GM10248 (cell line): ENCODE data around the gene ABCD4.

Experiments
- CTCF ChIA-PET: fragments of 300-600 bp; sonication (Branson Sonifier 250); formaldehyde crosslinking; extraction: SDS; loops from one replicate; lab custom pipeline; 2021; ENCODE audit warnings: antibody characterized with exemption; lab: Yijun Ruan, JAX
- POLR2A ChIA-PET: fragments of 350-650 bp; sonication (Branson Sonifier 250); formaldehyde crosslinking; extraction: SDS; loops from one replicate; lab custom pipeline; 2020; ENCODE audit warnings: antibody characterized with exemption; lab: Yijun Ruan, JAX
- DNase-seq: peaks from one replicate; pipeline ENCODE4 v3.0.0; 2012; ENCODE audit errors: extremely low spot score
- TF ChIP-seq, protein P1 (sequence below): IDR thresholded peaks from 2 replicates; pipeline ENCODE4 v1.5.1; 2012; ENCODE audit warnings: mild to moderate bottlenecking, low read depth; ENCODE audit errors: extremely low read depth, missing control alignments, control extremely low read depth

Gene ABCD4

DNA sequence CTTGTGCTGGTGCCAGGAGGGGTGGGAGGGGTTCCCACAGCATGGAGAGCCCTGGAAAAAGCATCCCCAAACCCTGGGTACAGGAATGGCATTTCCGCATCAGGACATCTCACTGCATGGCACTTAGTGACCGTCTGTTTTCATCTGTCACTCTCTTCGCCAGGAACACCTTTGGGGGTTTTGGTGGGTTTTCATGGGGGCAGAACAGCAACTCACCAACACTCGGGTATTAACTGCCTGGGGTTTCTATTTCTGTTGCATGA lies 60.0 kb downstream of the ABCD4 start:
- ChIA-PET POLR2A (no interaction called here), CTCF (interaction anchor here (2.1 kb wide), 1 partner anchor 9 kb away, joined by 9 read pairs; no protein-coding TSS in a partner anchor)
- no peak for DNase-seq
- TF ChIP-seq, protein P1, sequence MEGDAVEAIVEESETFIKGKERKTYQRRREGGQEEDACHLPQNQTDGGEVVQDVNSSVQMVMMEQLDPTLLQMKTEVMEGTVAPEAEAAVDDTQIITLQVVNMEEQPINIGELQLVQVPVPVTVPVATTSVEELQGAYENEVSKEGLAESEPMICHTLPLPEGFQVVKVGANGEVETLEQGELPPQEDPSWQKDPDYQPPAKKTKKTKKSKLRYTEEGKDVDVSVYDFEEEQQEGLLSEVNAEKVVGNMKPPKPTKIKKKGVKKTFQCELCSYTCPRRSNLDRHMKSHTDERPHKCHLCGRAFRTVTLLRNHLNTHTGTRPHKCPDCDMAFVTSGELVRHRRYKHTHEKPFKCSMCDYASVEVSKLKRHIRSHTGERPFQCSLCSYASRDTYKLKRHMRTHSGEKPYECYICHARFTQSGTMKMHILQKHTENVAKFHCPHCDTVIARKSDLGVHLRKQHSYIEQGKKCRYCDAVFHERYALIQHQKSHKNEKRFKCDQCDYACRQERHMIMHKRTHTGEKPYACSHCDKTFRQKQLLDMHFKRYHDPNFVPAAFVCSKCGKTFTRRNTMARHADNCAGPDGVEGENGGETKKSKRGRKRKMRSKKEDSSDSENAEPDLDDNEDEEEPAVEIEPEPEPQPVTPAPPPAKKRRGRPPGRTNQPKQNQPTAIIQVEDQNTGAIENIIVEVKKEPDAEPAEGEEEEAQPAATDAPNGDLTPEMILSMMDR, result no peak

DNA sequence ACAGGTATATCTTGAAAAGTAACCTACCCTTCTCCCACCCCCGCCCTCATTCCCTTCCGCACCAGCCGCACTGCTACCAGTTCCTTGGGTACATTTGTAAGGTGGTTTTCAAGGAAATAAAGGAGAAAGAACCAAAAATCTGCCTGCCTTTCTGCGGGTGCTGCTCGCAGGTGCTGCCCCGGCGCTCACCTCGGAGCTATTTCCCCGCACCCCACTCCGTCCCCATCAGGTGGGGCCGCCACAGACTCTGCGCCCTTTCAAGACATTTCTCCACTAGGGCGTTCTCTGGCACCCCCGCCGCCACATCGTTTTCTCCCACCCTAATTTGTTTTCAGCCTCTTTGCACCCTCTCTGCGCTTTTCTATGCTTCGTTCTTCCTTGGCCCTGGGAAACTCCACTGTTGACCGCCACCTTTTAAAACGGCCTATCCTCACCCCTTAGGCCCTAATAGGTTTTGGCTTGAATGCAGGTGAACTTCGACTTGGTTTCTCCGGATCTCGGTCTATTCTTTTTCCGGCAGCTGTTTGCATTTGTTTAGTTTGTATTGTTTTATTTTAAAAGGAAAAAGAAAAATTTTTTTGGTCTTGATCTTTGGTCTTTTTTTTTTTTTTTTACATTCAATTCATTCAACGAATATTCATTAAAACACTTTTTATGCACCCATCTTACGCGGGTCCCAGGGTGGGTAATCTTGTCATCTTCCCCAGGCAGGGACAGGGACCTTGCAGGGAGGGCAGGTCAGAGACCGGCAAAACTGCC lies 60.5 kb downstream of the ABCD4 start:
- ChIA-PET POLR2A (no interaction called here), CTCF (interaction anchor here (0.6 to 2.1 kb wide), 3 partner anchors 9 to 128 kb away, joined by 3 to 9 read pairs (median 3); no protein-coding TSS in a partner anchor)
- TF ChIP-seq, protein P1, result no peak
- DNase-seq, result no peak

DNA sequence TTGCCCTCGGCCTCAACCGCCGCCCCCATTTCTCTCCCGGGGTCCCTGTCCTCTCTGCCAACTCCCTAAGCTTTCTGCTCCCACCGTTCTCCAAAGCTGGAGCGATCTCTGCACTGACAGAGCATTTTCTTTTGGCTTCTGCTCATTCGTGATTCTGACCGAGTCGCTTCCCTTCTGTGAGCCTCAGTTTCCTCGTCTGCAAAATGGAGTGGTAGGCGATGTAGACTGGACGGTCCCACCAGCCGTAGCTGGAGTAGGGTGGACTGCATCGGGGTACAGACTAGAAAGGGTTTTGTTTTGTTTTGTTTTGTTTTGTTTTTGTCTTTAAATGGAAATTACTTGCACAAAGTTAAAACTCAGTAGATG lies 61.1 kb downstream of the ABCD4 start:
- POLR2A ChIA-PET, result no interaction called here
- DNase-seq, result no peak
- CTCF ChIA-PET, result interaction anchor here (0.6 to 2.1 kb wide), 3 partner anchors 10 to 128 kb away, joined by 3 to 9 read pairs (median 3); no protein-coding TSS in a partner anchor
- TF ChIP-seq, protein P1, result no peak

DNA sequence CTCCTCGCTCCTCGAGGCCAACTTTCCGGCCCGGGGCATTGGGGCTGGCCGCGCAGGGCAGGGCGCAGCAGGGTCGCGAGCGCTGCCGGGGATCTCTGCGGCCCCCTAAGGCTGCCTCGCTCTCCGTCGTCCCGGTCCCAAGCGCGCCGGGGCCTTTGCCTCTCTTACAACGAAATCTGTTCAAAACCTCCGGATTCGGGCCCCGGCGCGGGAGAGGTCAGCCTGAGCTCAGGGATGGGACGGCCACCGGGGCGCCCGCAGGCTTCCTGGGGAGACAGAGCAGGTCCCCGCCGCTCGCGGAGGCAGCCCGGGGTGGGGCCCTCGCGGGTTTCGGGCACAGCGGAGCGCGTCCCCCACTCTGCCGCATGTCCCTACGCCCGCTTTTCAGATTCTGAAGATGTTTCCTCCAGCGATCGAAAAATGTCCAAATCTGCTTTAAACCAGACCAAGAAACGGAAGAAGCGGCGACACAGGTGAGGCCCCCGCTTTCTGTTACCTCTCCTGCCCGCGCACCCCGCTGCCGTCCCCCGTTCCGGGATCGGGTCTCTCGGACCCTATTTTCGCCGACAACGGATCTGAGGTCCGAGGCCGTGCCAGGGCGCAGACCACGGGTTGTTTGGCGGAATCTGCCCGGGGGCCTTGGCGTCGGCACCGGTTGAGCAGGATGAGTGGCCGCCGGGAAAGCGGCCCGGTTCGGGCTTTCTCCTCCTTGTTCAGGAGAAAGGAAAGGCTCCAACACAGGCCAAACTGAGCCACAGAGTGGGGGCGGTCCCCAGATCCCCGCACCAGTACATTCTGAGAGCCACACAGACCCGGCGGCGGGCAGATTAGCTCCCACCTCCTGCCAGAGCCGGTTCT lies 61.7 kb downstream of the ABCD4 start:
- TF ChIP-seq, protein P1, result no peak
- ChIA-PET CTCF (interaction anchor here (0.6 to 2.1 kb wide), 3 partner anchors 11 to 129 kb away, joined by 3 to 9 read pairs (median 3); no protein-coding TSS in a partner anchor), POLR2A (no interaction called here)
- DNase-seq, result peak; percentile 50

DNA sequence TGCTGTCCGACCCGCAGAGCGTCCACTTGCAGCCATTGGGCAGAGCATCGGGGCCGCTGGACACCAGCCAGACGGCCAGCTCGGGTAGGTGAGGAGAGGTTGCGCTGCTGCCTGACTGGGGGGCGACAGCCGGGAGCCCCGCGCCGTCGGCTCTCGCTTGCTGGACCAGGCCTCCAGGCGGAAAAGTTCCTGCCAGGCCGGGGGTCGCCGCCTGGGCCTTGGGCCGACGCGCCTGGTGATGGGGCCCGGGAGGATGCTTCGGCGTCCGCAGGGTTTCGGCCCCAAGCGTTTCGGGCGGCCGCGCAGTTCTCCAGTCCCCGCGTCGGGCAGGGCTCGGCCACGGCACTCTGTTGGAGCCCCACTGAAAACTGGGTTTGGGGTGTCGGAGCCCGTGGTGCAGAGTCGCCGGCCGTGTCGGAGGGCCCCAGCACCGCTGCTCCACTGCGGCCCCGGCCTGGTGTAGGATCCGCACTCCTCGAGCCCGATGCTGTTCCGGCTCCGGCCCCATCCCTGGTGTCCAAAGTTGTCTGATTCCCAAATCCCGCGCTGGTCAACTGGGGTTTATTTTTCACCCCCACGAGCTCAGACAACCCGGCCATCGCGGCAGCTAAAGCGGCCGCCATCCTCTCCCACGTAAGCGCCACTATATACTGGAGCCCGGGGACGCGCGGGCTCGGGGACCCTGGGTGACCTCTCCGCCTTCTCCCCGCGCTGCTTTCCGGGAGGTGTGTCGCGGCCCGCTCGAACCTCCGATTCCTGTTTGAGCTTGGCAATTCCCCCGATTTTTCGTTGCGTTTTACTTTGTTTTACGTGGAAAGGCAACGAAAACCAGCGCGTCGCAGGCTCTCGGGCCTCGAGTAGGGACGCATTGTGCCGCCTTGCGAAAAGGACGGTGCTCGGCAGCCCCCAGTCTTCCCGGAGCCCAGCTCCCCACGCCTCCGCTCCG lies 62.6 kb downstream of the ABCD4 start:
- no peak for DNase-seq
- POLR2A ChIA-PET, result no interaction called here
- CTCF ChIA-PET, result interaction anchor here (1.4 kb wide), 1 partner anchor 12 kb away, joined by 6 read pairs; no protein-coding TSS in a partner anchor
- TF ChIP-seq, protein P1, result no peak
